Fibroblast of skin of abdomen (primary cell): ENCODE data around the gene HK2.

Experiments used
- DNase-seq: peaks from one replicate; pipeline ENCODE4 v3.0.0-alpha.2; 2013

HK2 gene

DNA sequence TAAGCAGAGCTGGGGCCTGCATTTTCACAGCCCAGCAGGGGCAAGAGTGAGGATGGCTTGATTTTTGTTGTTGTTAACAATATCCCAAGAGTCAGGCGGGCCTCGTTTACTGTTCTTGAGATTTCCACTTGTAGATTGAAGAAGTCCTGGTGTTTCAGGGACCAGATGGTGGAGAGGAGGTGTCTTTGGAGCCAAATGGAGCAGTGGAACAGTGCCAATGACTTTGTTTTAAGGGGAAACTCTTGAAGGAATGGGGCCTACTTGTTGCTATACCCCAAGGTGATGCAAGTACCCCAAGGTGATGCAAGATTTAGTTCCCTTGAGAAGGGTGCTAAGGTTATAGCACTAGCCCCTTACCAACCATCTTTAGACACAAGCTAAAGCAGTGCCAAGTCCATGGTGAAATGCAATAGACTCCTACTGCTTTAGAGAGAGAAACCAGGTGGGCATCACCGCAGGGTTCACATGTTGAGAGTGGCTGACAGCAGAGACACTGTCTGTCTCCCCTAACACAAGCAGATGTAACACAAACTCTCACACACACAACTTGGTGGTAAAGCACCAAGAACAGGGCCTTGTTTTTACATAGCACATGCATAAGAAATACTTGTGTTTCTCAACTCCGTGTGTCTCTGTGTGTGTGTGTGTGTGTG lies 44.0 kb downstream of the HK2 start:
- DNase-seq: no peak

DNA sequence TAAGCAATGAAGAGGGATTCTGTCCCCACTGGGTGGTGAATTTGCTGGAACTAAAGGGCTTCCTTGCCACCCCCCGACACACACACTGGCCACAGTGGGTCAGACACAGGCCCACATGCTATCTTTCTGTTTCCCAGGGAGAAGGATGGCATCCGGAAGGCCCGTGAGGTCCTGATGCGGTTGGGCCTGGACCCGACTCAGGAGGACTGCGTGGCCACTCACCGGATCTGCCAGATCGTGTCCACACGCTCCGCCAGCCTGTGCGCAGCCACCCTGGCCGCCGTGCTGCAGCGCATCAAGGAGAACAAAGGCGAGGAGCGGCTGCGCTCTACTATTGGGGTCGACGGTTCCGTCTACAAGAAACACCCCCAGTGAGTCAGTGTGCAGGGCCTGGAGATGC lies 44.6 kb downstream of the HK2 start:
- DNase-seq: no peak

DNA sequence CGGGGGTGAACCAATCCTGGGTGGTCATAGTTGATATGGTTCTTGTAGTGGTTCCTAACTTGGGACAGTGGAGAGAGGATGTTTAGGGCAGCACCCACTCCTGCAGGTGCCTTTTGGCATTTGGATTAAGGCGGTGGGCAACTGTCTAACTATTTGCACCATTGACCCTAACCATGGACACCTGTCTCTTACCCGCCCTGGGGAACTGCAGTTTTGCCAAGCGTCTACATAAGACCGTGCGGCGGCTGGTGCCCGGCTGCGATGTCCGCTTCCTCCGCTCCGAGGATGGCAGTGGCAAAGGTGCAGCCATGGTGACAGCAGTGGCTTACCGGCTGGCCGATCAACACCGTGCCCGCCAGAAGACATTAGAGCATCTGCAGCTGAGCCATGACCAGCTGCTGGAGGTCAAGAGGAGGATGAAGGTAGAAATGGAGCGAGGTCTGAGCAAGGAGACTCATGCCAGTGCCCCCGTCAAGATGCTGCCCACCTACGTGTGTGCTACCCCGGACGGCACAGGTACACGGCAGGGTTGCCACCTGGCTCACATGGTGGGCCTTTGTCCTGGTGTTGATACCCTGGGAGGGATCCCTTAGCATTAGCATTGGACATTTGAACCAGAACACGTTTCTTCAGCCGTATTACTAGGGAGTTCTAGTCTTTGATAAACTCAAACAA lies 46.3 kb downstream of the HK2 start:
- no peak for DNase-seq

DNA sequence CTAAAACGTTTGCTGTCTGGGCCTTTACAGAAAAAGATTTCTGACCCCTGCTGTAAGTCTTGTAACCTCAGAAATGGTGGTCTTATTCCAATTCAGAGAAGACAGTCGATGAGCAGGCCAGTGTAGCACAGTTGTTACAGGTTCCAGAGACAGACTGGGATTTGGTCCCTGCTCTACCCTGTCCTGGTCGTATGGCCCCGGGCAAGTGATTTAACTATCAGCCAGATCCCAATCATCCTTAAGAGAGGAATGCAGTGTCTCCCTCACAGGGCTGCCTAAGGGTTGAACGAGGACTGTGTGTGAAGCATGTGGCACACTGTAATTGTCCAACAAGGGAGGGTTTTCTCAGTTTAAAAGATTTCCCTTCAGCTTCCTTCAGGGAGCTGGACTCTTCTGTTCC lies 47.2 kb downstream of the HK2 start:
- no peak for DNase-seq

DNA sequence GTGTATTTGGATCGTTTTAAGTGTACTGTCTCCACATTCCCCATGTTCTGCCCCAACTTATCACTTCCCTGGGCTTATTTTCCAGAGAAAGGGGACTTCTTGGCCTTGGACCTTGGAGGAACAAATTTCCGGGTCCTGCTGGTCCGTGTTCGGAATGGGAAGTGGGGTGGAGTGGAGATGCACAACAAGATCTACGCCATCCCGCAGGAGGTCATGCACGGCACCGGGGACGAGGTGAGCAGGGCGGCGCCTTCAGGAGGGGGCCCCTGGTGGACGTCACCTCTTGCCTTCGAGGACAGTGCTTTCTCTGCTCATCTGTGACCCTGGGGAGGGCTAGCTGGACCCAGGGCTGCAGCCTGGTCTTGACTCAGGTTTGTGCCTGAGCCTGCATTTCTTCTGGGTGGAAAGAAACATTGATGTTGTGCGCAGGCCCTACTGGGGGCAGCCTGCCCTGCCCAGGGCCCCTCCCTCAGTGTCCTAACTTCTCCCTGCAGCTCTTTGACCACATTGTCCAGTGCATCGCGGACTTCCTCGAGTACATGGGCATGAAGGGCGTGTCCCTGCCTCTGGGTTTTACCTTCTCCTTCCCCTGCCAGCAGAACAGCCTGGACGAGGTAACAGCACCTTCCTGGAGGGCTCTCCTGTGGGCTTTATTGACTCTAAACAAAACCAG lies 47.8 kb downstream of the HK2 start:
- no peak for DNase-seq

DNA sequence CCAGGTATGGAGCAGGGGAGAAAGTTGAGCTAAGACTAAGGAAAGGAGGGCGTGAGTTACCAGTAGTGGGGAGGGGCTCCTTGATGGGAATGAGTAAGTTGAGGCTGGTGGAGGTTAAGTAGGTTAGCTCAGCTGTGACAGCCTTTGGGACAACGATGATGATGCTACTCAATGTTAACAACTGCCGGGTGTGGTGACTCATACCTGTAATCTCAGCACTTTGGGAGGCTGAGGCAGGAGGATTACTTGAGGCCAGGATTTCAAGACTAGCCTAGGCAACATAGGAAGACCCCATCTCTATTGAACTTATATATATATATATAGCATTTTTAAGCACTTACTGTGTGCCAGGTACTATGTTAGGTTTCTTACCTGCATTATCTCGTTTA lies 48.4 kb downstream of the HK2 start:
- DNase-seq: no peak

DNA sequence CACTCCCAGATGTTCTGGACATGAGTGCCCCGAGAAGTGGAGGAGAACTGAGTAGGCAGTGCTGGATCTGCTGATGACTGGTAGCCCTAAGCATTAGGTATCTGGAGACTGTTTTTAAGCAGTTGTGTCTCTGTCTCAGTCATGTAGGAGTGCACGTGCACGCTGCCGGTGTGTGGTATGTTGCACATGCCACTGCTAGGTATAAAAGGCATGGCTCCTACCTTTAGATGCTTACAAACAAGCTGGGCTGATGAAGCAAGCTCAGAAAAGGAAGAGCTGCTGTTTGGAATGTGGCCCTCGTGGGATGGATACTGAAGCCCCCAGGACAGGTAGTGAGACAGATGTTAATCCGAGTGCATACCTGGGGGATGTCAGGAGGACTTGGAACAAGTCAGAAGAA lies 49.1 kb downstream of the HK2 start:
- DNase-seq: no peak

DNA sequence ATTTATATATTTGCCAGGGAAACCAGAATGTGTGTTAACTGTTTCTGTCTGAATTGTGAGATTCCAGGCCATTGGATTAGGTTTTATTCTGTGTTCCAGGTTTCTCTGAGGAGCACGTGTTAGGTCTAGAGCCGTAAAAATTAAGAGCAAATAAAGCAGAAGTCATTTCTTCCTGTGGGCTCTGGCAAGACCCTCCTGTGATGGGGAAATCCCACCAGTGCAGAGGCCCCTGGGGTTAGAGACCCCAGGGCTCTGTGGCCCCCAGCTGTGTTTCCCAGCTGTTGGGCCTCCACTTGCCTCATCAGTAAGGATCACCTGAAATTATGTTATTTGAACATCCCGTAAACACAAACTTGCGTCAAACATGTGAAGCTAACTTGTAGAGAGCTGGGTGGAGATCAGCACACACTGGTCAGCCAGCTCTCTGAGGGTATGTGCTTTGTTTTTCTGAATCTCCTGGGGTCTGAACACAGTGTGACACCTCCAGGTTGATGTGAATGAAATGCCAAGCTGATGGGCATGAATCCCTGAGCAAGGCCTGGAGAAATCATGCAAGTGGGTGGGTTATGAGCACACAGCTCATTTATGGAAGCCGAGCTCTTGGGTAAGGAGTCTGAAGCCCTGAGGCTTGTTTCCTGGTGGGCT lies 50.3 kb downstream of the HK2 start:
- DNase-seq: no peak

DNA sequence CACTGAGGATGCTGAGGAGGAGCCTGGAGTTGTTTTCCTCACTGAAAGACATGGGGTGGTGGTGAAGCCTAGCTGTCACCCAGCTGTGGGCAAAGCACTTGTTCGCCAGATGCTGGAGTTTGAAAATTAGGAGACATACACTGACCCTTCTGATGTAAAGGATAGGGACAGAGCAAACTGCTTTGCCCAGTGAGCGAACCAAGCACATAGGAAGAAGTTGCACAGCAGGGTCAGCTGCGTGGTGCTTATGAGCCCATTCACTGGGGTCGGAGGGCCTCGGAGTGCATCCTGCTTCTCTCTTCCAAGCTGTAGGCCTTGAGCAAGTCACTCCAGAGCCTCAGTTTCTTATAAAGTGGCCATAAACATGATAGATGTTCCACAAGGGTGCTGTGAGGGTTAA lies 50.9 kb downstream of the HK2 start:
- no peak for DNase-seq

DNA sequence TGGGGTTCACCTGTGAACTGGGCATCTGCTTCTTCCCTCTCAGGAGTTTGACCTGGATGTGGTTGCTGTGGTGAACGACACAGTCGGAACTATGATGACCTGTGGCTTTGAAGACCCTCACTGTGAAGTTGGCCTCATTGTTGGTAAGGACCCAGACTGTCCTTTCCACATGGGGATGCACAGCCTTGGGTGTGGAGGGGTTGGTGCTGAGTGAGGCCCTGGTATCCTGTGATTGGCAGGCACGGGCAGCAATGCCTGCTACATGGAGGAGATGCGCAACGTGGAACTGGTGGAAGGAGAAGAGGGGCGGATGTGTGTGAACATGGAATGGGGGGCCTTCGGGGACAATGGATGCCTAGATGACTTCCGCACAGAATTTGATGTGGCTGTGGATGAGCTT lies 52.3 kb downstream of the HK2 start:
- no peak for DNase-seq

DNA sequence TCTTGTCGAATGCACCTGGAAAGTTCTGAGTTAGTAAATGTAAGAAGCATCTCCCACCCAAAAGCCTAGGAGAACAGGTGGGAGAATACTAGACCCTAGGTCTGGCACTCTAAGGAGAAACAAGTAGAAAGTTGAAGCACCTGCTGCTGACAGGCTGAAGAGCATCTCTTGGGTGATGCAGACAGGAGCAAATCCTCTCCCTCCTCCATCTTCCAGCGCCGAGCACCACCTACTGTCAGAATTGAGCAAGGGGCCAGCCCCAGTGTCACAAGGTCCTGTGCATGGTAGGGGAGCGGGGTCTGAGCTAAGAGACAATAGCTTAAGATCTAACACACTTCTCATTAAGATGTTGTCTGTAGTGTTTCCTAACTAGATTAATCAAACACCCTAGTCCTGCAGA lies 52.9 kb downstream of the HK2 start:
- no peak for DNase-seq

DNA sequence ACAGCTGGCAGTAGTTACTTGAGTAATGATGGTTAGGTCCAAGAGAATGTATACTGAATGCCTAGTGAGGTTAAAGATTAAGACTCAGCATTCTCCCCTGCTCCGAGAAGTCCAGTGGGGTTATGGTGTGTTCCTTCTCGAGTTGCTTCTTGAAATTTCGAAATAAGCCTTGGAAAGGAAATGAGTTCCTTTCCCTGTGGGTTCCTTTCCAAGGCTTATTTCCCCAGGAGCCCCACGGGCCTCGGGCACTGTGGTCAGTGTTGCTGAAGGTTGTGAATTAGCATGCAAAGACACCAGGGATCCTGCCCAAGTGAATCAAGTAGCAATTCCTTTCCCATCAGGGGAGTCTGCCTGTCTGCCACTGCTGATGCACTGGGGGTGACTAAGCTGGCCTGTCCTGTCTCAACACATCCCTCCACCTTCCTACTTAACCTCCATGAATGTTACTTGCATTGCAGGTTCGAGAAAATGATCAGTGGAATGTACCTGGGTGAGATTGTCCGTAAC lies 53.6 kb downstream of the HK2 start:
- peak; percentile 41 for DNase-seq

DNA sequence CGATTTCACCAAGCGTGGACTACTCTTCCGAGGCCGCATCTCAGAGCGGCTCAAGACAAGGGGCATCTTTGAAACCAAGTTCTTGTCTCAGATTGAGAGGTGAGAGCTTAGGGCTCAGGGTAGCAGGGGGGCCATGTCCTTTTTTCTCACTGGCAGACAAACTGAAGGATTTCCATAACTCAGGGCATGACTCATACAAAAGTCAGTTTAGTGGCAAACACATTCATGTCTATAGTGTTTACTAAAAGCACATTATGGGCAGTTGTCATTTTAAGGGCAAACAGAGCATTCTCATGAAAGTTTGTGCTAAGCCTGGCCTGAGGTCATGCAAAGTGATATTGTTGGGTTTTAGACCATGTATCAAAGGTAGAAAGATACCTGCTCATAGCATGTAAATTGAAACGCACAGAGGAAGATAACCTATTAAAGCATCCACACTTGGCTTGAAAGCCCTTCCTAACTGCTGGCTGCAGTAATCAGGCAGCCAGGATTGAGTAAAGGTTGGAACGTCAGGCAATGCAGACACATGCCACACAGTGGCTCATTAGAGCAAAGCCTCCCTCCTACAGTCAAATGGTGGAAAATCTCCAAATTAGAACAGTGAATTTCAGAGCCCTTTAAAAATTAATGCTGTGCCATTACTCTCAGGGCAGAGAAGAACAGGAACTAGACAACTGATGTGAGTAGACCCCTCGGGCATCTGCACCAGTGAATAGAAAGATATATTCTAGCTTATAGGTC lies 54.2 kb downstream of the HK2 start:
- peak; percentile 40 for DNase-seq

DNA sequence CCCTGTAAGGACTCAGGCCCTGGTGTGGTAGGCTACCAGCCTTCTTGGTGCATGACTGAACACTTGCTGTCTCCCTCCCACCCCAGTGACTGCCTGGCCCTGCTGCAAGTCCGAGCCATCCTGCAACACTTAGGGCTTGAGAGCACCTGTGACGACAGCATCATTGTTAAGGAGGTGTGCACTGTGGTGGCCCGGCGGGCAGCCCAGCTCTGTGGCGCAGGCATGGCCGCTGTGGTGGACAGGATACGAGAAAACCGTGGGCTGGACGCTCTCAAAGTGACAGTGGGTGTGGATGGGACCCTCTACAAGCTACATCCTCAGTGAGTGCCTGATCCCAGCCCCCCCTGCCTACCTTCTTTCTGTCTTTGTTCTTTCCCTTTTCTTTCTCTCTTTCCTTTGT lies 55.2 kb downstream of the HK2 start:
- no peak for DNase-seq

DNA sequence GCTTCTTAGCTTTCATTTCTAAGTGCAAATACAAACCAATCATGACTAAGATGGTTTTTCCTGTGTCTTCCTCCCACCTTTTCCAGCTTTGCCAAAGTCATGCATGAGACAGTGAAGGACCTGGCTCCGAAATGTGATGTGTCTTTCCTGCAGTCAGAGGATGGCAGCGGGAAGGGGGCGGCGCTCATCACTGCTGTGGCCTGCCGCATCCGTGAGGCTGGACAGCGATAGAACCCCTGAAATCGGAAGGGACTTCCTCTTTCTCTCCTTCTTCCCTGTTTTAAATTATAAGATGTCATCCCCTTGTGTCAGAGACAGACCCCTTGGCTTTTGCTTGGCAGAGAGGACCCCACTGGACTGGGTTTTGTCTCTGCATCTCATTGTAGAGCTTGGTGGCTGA lies 56.8 kb downstream of the HK2 start:
- no peak for DNase-seq

DNA sequence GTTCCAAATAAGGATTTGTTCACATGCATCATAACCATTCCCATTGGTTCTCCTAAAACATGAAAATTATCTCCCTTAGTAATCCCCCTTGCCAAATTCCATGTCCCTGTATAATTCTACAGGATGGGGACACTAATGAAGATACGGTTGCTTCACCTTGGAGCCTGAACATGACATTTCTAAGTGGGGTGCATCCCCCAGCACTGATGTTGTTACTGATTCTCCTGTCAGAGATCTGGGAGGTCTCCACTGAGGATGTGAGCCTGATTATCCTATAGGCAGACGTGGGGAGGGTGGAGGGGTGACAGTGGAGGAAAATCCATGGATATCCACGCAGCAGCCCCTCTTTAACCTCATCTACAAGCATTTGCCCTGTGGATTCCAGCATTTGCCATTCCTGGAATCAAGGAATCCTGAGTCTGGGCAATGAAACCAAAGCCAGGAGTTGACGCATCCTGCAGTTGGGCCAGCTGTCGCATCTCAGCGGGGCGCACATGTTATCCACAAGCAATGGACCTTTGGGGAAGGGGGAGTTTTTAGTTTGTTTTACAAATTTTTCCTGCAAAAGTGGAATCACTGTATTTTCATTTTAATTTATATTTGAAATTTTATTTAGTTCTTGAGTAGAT lies 57.3 kb downstream of the HK2 start:
- no peak for DNase-seq

DNA sequence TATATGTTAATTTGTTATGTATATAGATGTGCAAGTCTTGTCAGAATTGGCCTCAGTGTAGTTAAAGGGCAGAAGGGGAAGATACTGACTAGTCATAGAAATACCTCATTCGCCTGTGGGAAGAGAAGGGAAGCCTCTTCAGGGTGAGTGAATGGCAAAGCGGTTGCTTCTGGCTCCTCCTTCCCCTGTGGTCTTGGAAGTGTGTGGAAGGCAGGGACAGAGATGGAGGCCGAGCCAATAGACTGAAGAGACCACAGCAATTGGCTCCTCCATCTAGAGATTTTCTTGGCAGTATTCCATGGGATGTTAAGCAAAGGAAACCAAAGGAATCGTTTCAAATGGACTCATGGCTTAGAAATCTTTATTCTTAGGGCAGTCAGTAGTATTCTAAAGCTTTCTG lies 57.9 kb downstream of the HK2 start:
- DNase-seq: peak; percentile 59

DNA sequence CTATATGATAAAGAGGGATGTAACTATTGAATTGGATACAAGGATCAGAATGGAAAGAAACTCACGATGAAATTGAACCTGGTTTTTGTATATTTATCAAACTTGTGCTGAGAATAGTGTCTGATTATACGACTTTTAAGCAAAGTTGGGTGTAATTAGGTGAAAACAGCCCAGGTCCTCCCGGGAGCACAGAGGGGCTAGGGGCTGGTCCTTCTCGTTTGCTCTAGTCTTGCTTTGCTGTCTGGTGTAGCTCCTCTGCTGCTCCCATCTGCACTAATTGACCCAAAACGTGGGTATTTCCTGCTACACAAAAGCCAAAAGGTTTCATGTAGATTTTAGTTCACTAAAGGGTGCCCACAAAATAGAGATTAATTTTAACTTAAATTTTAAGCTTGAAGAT lies 58.7 kb downstream of the HK2 start:
- DNase-seq: no peak

DNA sequence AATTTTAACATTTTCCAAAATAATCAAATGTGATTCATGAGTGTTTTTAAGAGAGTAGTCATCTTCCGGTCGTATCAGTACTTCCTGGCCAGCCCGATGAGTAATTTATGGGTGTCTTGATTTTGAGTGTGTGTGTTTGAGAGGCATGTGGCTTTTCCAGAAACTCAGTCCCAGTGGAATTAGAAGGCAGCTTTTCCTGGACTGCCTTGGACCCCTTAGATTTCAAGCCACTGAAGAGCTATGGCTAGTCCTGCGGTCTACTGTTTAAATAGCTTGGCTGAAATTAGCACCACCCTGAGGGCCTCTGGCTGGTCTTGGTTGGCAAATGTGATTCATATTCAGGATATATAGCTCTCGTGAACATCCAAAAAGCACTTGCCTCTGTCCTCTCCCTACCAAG lies 59.4 kb downstream of the HK2 start:
- DNase-seq: peak; percentile 81

DNA sequence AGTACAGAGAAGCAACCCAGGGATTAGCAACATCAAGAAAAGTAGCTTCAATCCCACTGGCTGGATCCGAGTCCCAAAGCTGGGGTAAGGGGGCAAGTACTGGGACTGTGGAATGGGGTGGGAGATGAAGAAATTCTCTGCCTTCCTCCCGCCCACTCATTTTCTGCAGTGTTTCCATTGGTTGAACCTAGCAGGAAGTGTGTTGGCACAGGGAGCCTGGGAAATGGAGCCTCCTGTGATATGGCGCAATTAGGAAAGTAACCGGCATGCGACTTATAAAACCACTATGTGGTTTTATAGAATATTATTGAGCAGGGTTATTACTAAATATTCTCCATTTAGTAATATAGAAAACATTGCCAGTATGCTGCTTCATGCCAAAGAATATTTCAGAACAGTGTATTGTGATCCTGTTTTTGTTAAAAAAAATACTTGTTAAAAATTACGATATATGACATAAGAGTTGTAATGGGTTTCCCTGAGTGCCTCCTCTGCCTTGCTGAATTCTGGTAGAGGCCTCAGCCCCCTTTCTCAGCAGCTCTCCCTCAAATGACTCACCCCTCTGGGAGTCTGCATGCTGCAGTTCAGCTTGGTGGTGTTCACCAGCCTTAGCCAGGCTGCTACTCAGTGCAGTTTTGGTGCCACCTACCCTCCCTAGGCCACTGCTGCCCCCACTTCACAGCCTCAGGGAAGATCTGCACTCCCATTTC lies 60.5 kb downstream of the HK2 start:
- peak; percentile 80 for DNase-seq

DNA sequence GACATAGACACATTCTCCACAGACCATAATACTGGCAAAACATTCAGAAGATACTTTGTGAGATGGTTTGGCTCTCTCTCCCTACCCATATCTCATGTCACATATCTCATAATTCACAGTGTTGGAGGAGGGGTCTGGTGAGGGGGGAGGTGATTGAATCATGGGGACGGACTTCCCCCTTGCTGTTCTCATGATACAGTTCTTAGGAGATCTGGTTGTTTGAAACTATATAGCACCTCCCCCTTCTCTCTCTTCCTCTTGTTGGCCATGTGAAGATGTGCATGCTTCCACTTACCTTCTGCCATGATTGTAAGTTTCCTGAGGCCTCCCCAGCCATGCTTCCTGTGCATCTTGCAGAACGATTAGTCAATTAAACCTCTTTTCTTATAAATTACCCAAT lies 61.1 kb downstream of the HK2 start:
- peak; percentile 24 for DNase-seq

DNA sequence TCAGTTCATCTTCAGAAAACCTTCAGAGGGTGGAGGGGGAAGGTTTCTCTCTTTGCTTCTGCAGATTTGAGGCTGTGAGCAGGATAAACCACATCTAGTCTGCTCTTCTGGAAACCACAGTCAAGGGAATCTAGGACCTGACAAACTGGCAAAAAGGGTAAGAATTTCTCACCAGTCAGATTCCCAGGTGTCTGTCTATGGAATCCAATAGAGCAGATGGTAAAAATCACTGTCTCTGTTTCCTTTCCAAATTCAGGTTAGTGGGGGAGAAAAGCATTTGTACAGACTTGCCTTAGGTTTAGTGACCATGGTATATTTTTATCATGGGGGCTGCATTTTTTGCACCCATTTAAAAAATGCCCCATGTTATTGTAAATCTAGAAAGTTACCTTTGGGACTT lies 62.3 kb downstream of the HK2 start:
- DNase-seq: no peak
